GM12801 (cell line): ENCODE measurements around the gene NES.

Experiments
- TF ChIP-seq, protein P1 (sequence below): IDR thresholded peaks from one replicate; pipeline ENCODE4 v1.5.1; 2011; ENCODE audit warnings: control low read depth; ENCODE audit not compliant: insufficient read length; ENCODE audit errors: extremely low read depth

NES gene

DNA sequence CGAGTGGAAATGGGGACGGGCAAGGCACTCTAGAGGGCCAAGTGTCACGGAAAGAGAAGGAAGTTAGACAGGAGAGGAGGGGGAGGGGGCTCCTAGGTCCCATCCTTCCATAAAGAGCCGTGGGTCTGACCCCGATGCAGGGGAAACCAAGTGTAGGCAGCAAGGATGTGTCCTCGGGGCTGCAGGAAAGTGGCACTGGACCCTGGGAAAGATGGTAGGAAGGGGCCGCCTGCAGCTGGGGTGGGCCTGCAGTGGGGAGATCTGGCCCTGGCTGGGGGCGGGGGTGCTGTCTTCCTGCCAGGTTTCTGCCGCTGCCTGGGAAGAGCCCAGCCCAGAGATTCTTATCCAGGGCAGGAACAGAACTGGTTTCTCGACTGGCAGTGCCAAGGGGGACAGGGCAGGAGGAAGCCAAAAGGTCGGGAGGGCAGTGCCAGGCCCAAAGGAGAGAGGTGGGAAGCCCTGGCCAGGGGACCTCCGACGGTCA lies 15.3 kb upstream of the NES start:
- TF ChIP-seq, protein P1, sequence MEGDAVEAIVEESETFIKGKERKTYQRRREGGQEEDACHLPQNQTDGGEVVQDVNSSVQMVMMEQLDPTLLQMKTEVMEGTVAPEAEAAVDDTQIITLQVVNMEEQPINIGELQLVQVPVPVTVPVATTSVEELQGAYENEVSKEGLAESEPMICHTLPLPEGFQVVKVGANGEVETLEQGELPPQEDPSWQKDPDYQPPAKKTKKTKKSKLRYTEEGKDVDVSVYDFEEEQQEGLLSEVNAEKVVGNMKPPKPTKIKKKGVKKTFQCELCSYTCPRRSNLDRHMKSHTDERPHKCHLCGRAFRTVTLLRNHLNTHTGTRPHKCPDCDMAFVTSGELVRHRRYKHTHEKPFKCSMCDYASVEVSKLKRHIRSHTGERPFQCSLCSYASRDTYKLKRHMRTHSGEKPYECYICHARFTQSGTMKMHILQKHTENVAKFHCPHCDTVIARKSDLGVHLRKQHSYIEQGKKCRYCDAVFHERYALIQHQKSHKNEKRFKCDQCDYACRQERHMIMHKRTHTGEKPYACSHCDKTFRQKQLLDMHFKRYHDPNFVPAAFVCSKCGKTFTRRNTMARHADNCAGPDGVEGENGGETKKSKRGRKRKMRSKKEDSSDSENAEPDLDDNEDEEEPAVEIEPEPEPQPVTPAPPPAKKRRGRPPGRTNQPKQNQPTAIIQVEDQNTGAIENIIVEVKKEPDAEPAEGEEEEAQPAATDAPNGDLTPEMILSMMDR, result no peak

DNA sequence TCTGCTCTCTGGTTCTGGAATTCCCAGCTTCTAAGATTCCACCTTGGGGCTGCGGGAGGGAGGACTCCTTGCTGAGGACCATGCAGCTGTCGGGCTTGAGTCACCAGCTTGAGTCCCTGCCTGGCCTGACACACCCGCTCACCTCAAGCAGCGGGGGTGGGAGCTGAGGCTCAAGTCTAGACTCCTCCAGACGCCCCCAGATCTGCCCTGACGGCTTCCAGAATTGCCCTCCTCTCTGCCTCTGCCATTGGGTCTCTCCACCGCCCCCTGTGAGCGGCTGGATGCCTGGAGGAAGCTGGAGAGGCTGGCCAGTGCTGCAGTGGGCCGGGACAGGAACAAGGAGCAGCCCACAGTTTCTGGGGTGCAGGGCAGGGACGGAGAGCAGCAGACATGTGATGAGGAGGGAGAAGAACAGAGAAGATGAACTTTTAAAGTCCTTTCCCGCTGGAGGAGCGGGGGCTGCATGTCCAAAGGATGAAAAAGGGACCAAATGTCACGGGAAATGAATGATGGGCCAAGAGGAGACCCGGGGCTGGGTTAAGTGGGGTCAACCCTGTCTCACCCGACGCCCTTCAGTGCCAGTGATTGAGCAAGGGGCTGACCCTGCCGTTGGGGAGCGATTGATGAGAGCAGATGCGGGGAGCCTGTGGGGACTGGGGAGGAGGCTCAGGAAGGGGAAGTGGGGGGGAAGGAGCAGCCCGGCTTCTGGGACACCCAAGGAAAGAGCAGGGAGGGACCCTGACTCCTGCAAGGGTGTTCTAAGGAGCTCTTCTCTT lies 14.6 kb upstream of the NES start:
- TF ChIP-seq, protein P1, result no peak

DNA sequence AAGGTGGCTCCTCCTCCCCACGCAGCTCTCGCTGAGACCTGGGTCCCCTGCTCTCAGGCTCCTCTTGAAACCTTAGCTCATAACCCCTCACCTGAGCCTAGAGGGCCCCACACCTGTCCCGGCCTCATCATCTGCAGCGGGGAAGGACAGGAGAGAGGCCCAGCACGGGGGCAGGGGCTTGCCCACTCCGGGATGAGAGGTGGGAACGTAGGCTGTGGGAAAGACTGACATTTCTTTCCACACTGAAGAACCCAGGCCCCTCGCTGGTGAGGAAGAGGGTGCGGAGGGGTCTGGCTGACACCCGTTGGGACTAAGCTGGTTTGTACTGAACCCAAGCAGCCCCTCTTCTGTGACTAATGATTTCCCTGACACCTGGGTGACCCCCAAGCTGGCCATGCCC lies 14.0 kb upstream of the NES start:
- TF ChIP-seq, protein P1, result no peak

DNA sequence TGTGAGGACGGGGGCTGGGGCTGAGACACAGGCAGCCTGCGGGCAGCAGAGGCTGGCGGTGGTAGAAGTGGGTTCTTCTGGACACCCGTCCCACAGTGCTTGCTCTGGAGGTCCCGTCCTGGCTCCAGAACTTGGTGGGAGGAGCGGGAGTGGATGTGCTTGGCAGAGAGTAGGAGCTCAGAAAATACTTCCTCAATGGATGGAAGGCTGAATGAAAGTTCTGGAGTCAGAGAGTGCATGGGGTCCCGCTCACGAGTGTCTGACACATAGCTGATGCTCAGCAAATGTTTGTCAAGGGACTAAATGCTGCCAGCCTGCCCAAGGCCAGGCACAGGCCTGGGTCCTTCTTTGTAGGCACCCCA lies 13.4 kb upstream of the NES start:
- TF ChIP-seq, protein P1, result no peak

DNA sequence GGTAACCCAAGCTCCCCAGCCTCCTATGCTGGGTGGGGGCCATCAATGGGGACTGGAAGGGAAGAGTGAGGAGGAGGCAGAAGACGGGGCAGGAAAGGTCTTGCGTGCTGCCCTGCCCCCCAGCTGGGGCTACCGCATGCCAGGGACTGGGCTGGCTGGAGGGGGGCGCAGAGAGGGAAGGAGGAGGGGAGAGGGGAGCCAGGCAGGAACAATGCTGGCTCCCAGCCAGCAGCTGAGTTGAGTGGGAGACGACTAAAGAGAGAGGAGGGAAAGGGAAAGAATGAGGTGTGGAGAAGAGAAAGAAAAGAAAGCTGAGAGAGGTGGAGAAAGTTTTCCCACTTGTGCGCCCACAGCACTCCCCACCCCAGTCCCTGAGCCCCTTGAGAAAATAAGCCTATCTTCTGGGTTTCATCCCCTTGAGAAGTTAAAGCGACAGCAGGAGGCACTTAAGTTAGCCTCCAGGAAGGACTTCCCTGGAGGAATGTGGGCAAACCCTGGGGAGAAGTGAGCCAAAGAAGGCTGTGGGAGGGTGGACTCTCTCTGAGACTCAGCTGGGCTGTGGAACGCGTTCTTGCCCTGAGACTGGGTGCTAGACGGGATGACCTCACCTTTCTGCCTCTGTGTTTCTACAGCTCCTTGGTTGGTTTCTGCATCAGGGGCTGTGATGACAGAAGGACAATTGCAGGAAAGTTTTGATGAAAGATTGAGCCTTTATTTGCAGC lies 12.9 kb upstream of the NES start:
- TF ChIP-seq, protein P1, result no peak

DNA sequence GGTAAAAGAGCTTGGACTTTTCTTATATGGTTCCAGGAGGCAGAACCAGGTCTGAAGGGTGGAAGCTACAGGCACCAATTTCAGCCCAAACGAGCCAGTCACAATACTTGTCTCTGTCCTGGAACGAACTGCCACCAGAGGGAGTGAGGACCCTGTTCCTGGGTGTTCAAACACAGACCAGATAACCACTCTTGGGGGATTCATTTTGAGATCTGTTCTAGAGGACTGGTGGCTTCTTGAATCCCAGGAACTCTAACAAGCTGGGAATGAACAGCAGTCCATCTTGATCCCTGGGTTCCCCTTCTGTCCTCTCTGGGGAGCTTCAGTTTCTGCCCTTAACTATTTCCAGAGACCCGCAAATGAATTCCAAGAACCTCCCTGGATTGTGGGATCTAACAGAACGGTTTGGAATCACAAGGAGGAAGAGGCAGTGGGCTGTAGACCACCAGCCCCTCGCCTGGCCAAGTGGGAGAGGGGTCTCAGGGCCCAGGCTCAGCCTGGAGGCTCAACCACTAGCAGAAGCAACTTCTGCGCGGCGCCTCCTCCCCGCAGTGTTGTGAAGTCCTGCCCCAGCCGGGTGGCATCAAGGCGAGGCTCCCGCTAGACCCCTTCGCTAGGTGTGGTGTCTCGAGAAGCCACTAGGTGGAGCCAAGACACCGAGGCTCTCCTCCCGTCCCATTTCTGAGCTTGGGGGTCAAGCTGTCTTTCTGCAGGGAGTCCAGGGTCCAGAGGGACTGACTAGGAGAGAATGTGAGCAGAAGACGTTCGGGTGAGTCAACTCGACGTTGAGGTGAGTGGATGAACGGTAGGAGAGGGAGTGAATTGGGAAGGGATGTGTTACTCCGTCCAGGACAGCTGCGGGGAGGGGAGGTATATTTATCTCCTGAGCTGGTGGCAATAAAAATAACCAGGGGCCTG lies 12.1 kb upstream of the NES start:
- TF ChIP-seq, protein P1, result no peak

DNA sequence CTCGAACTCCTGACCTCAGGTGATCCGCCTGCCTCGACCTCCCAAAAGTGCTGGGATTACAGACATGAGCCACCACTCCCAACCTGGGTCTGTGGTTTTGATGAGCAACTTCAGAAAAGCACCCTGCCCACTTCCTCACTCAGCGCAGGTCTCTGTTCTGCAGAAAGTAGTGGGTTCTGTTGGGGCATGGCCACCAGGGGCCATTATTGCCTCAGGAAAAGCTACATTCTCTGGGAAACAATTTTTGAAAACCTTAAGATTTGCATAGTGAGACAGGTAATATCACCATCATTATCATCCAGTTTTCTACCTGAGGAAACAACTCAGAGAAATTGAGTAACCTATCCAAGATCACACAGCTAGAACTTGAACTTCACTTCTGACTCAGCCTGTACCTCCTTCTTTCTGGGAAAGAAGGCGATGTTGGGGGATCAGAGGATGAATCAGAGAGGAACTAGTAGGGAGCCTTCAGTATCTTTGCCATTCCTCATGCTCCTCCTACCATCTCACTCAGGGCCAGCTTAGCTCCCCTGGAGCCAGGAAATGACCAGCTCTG lies 7.1 kb upstream of the NES start:
- TF ChIP-seq, protein P1, result no peak
